Neural progenitor cell (in vitro differentiated cells): ENCODE results near the gene MIF. TPM values are rescaled to one million over a fixed set of nuclear protein-coding genes. Genes with fewer than 3 reads are reported as not detected.

ENCODE experiments used
- DNase-seq: peaks from one replicate; pipeline ENCODE4 v3.0.0-alpha.2; 2016; ENCODE audit warnings: low spot score
- H2AFZ ChIP-seq: fragments of 200-600 bp; sonication (generic); replicated peaks from 2 replicates; pipeline ENCODE4 v1.6.1; 2016; ENCODE audit warnings: antibody characterized with exemption
- H3F3A ChIP-seq: fragments of 200-600 bp; sonication (generic); 2 replicates; pipeline ENCODE4 v1.6.1; 2016; ENCODE audit warnings: antibody characterized with exemption, low read depth
- H3K27ac ChIP-seq: fragments of 200-600 bp; sonication (generic); 2 replicates; pipeline ENCODE4 v1.5.1; 2016; ENCODE audit warnings: mild to moderate bottlenecking
- H3K27me3 ChIP-seq: fragments of 200-600 bp; sonication (generic); 2 replicates; pipeline ENCODE4 v1.6.1; 2016; ENCODE audit warnings: mild to moderate bottlenecking, moderate library complexity
- H3K36me3 ChIP-seq: fragments of 200-600 bp; sonication (generic); 2 replicates; pipeline ENCODE4 v1.5.1; 2016
- H3K4me1 ChIP-seq: fragments of 200-600 bp; sonication (generic); 2 replicates; pipeline ENCODE4 v1.6.1; 2016; ENCODE audit warnings: mixed run types
- H3K4me2 ChIP-seq: fragments of 200-600 bp; sonication (generic); 2 replicates; pipeline ENCODE4 v1.6.1; 2016
- H3K4me3 ChIP-seq: fragments of 200-600 bp; sonication (generic); 2 replicates; pipeline ENCODE4 v1.5.1; 2016
- H3K79me2 ChIP-seq: fragments of 200-600 bp; sonication (generic); 2 replicates; pipeline ENCODE4 v1.6.1; 2016; ENCODE audit warnings: low read depth
- H3K9ac ChIP-seq: fragments of 200-600 bp; sonication (generic); 2 replicates; pipeline ENCODE4 v1.6.1; 2016
- H3K9me3 ChIP-seq: fragments of 200-600 bp; sonication (generic); 2 replicates; pipeline ENCODE4 v1.5.1; 2016; ENCODE audit warnings: low read depth
- H4K20me1 ChIP-seq: fragments of 200-600 bp; sonication (generic); 2 replicates; pipeline ENCODE4 v1.6.1; 2016; ENCODE audit warnings: low read depth
- H3K27ac Mint-ChIP-seq: 3 replicates; pipeline ENCODE4 v1.8.0; 2021; ENCODE audit warnings: mixed read lengths
- H3K27me3 Mint-ChIP-seq: 2 replicates; pipeline ENCODE4 v1.8.0; 2022; ENCODE audit warnings: low read depth, mild to moderate bottlenecking, inconsistent platforms, moderate library complexity, mixed read lengths; ENCODE audit not compliant: insufficient read depth
- H3K36me3 Mint-ChIP-seq: 3 replicates; pipeline ENCODE4 v1.8.0; 2021; ENCODE audit warnings: mixed read lengths
- H3K4me1 Mint-ChIP-seq: 3 replicates; pipeline ENCODE4 v1.8.0; 2021; ENCODE audit warnings: mixed read lengths
- H3K4me3 Mint-ChIP-seq: 3 replicates; pipeline ENCODE4 v1.8.0; 2021; ENCODE audit warnings: mild to moderate bottlenecking, moderate library complexity, mixed read lengths
- H3K9me3 Mint-ChIP-seq: 3 replicates; pipeline ENCODE4 v1.8.0; 2020; ENCODE audit warnings: mixed read lengths
- CTCF ChIP-seq: fragments of 200-600 bp; sonication (generic); IDR thresholded peaks from 2 replicates; pipeline ENCODE4 v1.5.1; 2017; ENCODE audit warnings: antibody characterized with exemption, mild to moderate bottlenecking
- EZH2 ChIP-seq: fragments of 200-600 bp; sonication (generic); IDR thresholded peaks from 2 replicates; pipeline ENCODE4 v1.6.1; 2017; ENCODE audit warnings: antibody characterized with exemption, mild to moderate bottlenecking, moderate library complexity
- EZH2phosphoT487 ChIP-seq: fragments of 200-600 bp; sonication (generic); IDR thresholded peaks from 2 replicates; pipeline ENCODE4 v1.6.1; 2017; ENCODE audit warnings: antibody characterized with exemption
- total RNA-seq: library from RNA; depleted of rRNA; stranded (reverse); fragments of >200 nt; gene quantifications from 2 replicates; pipeline ENCODE4 v1.2.3, GENCODE V29; 2015; ENCODE audit warnings: low replicate concordance

MIF gene
- total RNA-seq, 1 donor from 2014 or later: 132 TPM

- Mint-ChIP-seq H3K27ac (no peak overlapping the region), H3K4me3 (no peak overlapping the region), H3K9me3 (no peaks in the 10 kb centered on the region), H3K4me1 (peaks cover 4% of the 10 kb centered on the region), H3K36me3 (peaks cover 34% of the 10 kb centered on the region), H3K27me3 (peaks cover 4% of the 10 kb centered on the region)
- no peak overlapping the region for H3K9ac ChIP-seq
- no peaks in the 10 kb centered on the region for H3K9me3 ChIP-seq
- no peaks in the 10 kb centered on the region for H3K79me2 ChIP-seq
- no peak overlapping the region for H2AFZ ChIP-seq
- DNase-seq: no peak
- no peaks in the 10 kb centered on the region for H3K36me3 ChIP-seq
- H3K4me2 ChIP-seq: no peak overlapping the region
- H3K4me1 ChIP-seq: no peaks in the 10 kb centered on the region
- no peaks in the 10 kb centered on the region for H3F3A ChIP-seq
- no peaks in the 10 kb centered on the region for H3K27me3 ChIP-seq
- TF ChIP-seq EZH2phosphoT487 (no peak), CTCF (no peak), EZH2 (no peak)
- H4K20me1 ChIP-seq: no peaks in the 10 kb centered on the region
- no peak overlapping the region for H3K27ac ChIP-seq
- H3K4me3 ChIP-seq: no peak overlapping the region
Measured at GRCh38 chr22:23875801-23876200, 18.4 kb upstream of the MIF start.

GRCh38 chr22:23877566-23877965 lies 16.6 kb upstream of the MIF start:
- Mint-ChIP-seq H3K36me3 (peaks cover 36% of the 10 kb centered on the region), H3K27me3 (peaks cover 4% of the 10 kb centered on the region), H3K4me3 (no peak overlapping the region), H3K27ac (peak overlapping the region; percentile 78), H3K4me1 (peaks cover 4% of the 10 kb centered on the region), H3K9me3 (no peaks in the 10 kb centered on the region)
- H3K4me3 ChIP-seq: no peak overlapping the region
- H3K9me3 ChIP-seq: no peaks in the 10 kb centered on the region
- H3K9ac ChIP-seq: no peak overlapping the region
- no peak for TF ChIP-seq EZH2phosphoT487
- no peak for TF ChIP-seq EZH2
- TF ChIP-seq CTCF: no peak
- H3K27ac ChIP-seq: no peak overlapping the region
- DNase-seq: no peak
- H3K4me2 ChIP-seq: no peak overlapping the region
- H3K27me3 ChIP-seq: no peaks in the 10 kb centered on the region
- no peaks in the 10 kb centered on the region for H4K20me1 ChIP-seq
- no peaks in the 10 kb centered on the region for H3K4me1 ChIP-seq
- no peak overlapping the region for H2AFZ ChIP-seq
- no peaks in the 10 kb centered on the region for H3K79me2 ChIP-seq
- H3F3A ChIP-seq: no peaks in the 10 kb centered on the region
- H3K36me3 ChIP-seq: no peaks in the 10 kb centered on the region

DNA sequence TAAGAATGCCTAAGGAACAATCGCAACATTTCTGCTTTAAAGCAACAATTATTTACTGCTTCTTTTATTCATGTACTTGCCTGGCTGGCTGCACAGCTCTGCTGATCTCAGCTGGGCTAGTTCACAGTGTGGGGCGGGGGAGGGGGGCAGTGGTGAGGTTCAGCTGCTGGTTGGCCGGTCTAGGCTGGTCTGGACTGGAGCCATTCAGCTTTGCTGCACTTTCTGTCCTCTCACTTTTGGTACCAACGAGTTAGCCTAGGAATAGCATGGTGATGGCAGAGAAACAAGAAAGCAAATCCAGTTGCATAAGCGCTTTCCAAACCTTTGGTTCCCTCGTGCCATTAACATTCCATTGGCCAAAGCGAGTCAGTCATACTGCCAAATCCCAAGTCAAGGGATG lies 16.0 kb upstream of the MIF start:
- Histone ChIP-seq H3K27me3 (no peaks in the 10 kb centered on the region), H3K9me3 (no peaks in the 10 kb centered on the region), H3K9ac (no peak overlapping the region), H3K36me3 (no peaks in the 10 kb centered on the region), H3F3A (no peaks in the 10 kb centered on the region), H2AFZ (no peak overlapping the region), H3K4me3 (no peak overlapping the region), H3K4me2 (no peak overlapping the region), H3K27ac (no peak overlapping the region), H3K4me1 (no peaks in the 10 kb centered on the region), H4K20me1 (no peaks in the 10 kb centered on the region), H3K79me2 (no peaks in the 10 kb centered on the region)
- DNase-seq: no peak
- Mint-ChIP-seq H3K27me3 (peaks cover 4% of the 10 kb centered on the region), H3K9me3 (no peaks in the 10 kb centered on the region), H3K4me3 (no peak overlapping the region), H3K27ac (peak overlapping the region; percentile 78), H3K36me3 (peaks cover 36% of the 10 kb centered on the region), H3K4me1 (peaks cover 4% of the 10 kb centered on the region)
- TF ChIP-seq EZH2 (no peak), CTCF (no peak), EZH2phosphoT487 (no peak)
